ENCODE measurements around the gene RABGGTB.
"Not testable (repeated sequence)": the region's sequence is repeated elsewhere in the genome, so short reads cannot be mapped to it uniquely, and the experiment has no call there.

Gene RABGGTB

DNA sequence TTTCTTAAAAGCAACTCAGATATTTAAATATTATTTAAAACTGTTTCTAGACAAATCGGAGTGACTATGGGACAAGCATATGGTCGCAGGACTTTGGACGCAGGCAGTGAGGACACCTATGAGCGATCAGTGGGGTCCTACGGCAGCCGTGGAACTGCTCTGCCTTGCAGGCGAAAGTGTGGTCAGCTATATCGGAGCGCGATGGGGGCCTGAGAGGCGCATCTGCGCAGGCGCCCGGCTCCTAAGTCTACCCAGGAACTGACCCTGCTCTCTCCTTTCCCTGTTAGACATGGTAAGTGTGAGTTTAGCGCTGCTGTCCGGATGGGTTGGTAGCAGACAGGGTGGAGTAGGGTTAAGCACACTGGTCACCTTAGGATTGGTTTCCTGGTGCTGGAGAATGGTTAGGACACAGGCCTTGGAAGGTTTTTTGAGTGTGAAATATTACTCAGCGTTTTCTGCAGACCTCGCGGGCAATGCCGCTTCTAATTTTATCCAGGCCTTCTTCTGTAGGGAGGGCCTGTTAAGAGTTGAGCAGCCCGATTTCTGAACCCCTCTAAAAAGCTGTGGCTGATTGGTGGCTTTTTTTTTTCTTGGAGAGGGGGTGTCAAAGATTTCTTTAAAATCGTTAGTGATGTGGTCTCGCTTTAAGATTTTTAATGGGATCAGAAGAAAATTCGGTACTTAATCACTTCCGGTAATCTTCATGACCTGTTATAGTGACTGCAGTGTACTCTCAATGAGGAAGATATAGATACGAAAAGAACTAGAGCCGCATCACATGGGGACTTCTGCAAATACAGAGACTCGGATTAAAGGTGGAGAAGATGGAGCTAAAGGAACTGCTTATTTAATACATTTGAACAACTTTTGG, at the start of gene RABGGTB:
Gene RABGGTB, plus strand, starts transcription at position 274 of the 871 bp plus-strand sequence. Its CDS starts 16 bp downstream, at position 290.
- peak; percentile 89 for DNase-seq

GRCh38 chr1:75742047-75742625, 43.9 kb upstream of the RABGGTB start:
- no peak for DNase-seq

GRCh38 chr1:75745276-75745675, 40.8 kb upstream of the RABGGTB start:
- no peak for DNase-seq

GRCh38 chr1:75757210-75757609, 28.8 kb upstream of the RABGGTB start:
- not testable (repeated sequence) for DNase-seq

GRCh38 chr1:75758543-75758942, 27.5 kb upstream of the RABGGTB start:
- not testable (repeated sequence) for DNase-seq

DNA sequence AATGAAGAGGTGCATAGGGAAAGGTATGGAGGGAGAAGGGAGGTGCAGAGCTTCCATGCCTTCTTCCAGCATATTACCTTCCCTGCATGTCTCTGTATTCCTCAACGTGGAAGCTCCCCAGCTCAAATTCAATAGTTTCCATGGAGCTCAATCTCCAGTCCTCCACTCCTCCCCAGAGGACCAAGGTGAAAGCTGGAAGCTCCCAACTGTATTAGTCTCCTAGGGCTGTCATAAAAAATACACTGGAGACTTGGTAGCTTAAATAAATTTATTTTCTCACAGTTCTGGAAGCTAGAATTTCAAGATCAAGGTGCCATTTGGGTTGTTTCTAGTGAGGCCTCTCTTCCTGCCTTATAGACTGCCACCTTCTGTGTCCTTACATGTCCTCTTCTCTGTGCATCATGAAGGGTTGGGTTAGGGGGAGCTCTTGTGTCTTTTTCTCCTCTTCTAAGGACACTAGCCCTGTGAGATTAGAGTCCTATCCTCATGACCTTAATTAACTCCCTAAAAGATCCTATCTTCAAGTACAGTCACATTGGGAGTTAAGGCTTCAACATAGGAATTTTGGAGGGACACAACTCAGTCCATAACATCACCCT, 21.9 kb upstream of the RABGGTB start:
- DNase-seq, result no peak

GRCh38 chr1:75765697-75766355, 20.2 kb upstream of the RABGGTB start:
- no peak for DNase-seq

DNA sequence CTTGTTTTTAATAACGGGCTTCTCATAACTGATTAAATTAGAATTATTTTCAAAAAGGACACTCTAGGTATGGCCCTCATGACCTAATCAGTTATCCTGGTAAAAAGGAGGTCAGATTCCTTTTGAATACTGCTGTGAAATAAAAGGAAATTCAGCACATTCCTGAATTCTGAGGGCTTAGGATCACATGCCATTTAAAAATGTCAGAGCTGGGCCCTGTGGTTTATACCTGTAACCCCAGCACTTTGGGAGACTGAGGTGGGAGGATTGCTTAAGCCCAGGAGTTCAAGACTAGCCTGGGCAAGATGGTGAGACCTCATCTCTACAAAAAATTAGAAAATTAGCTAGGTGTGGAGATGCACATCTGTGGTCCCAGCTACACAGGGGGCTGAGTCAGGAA, 18.0 kb upstream of the RABGGTB start:
- DNase-seq, result no peak

GRCh38 chr1:75770761-75771160, 15.3 kb upstream of the RABGGTB start:
- no peak for DNase-seq

GRCh38 chr1:75771978-75772377, 14.1 kb upstream of the RABGGTB start:
- no peak for DNase-seq

GRCh38 chr1:75777812-75778211, 8.2 kb upstream of the RABGGTB start:
- not testable (repeated sequence) for DNase-seq

- not testable (repeated sequence) for DNase-seq
These were observed 7.4 kb upstream of the RABGGTB start for GRCh38 chr1:75778694-75779093.

GRCh38 chr1:75780183-75780582, 5.9 kb upstream of the RABGGTB start:
- not testable (repeated sequence) for DNase-seq

GRCh38 chr1:75783920-75784319, 2.1 kb upstream of the RABGGTB start:
- not testable (repeated sequence) for DNase-seq

GRCh38 chr1:75785320-75785982, 605 bp upstream of the RABGGTB start:
- no peak for DNase-seq

DNA sequence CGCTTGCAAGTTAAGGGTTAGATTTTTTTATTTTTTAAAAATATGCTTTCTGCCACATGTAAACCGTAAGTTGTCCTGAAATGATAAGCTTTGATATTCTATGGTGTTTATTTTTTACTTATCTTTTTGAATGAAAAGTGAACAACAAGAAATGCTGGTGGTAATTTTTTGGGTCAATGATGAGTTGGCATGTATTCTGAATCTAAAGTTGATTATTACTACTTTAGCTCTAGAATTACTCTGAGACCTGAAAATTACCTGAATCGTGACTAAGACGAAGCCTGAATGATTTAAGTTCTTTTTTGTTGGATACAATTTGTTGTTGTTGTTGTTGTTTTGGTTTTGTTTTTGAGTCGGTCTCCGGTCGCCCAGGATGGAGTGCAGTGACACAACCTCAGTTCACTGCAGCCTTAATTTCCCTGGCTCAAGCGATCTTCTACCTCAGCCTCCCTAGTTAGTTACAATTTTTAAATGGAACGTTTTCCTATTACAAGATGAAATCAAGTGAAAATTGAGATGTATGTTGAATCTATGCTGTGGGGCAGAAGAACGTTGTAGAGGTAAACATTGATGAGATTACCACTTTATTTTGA, 941 bp downstream of the RABGGTB start:
- DNase-seq, result no peak

- DNase-seq, result no peak
These were observed 1.5 kb downstream of the RABGGTB start for GRCh38 chr1:75787524-75787923.

DNA sequence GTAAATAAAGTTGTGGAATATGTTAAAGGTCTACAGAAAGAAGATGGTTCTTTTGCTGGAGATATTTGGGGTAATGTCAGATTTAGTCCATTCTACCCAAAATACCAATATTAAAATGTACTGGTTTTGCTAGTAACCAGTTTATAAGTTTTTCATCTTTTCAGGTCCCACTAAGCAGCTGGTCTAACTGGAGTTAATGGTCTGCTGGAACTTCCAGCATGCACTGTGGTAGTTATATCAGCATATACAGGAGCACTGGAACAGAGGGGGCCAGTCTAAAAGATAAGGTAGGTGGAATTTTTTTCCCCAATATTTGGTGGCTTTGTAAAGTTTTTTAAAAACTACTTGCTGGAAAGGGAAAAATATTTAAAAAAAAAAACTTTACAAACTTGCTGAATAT, 3.9 kb downstream of the RABGGTB start:
- no peak for DNase-seq

GRCh38 chr1:75791022-75791421, 5.0 kb downstream of the RABGGTB start:
- no peak for DNase-seq

- no peak for DNase-seq
These were observed 6.0 kb downstream of the RABGGTB start for GRCh38 chr1:75792091-75792490.

GRCh38 chr1:75794382-75794781, 8.3 kb downstream of the RABGGTB start:
- no peak for DNase-seq

DNA sequence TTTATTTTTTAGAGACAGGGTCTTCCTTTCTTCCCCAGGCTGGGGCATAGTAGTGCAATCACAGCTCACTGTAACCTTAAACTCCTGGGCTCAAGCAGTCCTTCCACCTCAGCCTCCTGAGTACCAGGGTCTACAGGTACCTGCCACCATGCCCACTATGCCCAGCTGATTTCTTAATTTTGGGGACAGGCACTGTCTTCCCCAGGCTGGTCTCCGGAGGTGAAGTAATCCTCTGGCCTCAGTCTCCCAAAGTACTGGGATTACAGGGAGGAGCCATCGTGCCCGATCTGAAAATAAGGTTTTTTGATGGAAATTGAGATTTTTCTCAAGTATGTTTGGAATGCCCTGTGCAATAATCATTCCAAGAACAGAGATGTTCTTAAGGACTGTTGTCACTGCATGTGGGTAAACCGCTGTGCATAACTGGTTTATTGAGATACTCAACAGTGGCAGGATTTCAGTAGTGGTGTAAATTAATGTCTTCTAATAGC, 9.7 kb downstream of the RABGGTB start:
- DNase-seq, result no peak
